Loucy (cell line): ENCODE data around the gene CFAP54.

Source experiments
- H2AFZ ChIP-seq: fragments of 200-600 bp; sonication (generic); 2 replicates; pipeline ENCODE4 v1.6.0; 2016; ENCODE audit warnings: antibody characterized with exemption, mild to moderate bottlenecking, low read length, moderate library complexity
- H3F3A ChIP-seq: fragments of 200-600 bp; 2 replicates; pipeline ENCODE4 v1.6.0; 2016; ENCODE audit warnings: antibody characterized with exemption, low read depth, mild to moderate bottlenecking
- H3K27me3 ChIP-seq: fragments of 200-600 bp; sonication (generic); 2 replicates; pipeline ENCODE4 v1.6.1; 2014; ENCODE audit warnings: low read length, mild to moderate bottlenecking; ENCODE audit not compliant: insufficient read depth, poor library complexity, severe bottlenecking
- H3K36me3 ChIP-seq: fragments of 200-600 bp; sonication (generic); 2 replicates; pipeline ENCODE4 v1.6.1; 2016; ENCODE audit warnings: low read length; ENCODE audit not compliant: insufficient read depth
- H3K4me1 ChIP-seq: fragments of 200-600 bp; sonication (generic); 2 replicates; pipeline ENCODE4 v1.5.1; 2014; ENCODE audit warnings: low read length, mild to moderate bottlenecking; ENCODE audit not compliant: insufficient read depth, poor library complexity, severe bottlenecking
- H3K4me2 ChIP-seq: fragments of 200-600 bp; sonication (generic); 2 replicates; pipeline ENCODE4 v1.6.0; 2014; ENCODE audit warnings: antibody characterized with exemption, low read length, low read depth, mild to moderate bottlenecking; ENCODE audit not compliant: poor library complexity, severe bottlenecking
- H3K4me3 ChIP-seq: fragments of 200-600 bp; sonication (generic); 2 replicates; pipeline ENCODE4 v1.5.1; 2014; ENCODE audit warnings: low read length, mild to moderate bottlenecking, mixed read lengths; ENCODE audit not compliant: poor library complexity, severe bottlenecking
- H3K79me2 ChIP-seq: fragments of 200-600 bp; sonication (generic); 2 replicates; pipeline ENCODE4 v1.6.1; 2014; ENCODE audit warnings: low read length; ENCODE audit not compliant: insufficient read depth
- H3K9ac ChIP-seq: fragments of 200-600 bp; sonication (generic); 2 replicates; pipeline ENCODE4 v1.6.0; 2014; ENCODE audit warnings: mild to moderate bottlenecking, low read depth, low read length, moderate library complexity; ENCODE audit not compliant: poor library complexity, severe bottlenecking
- H3K9me2 ChIP-seq: fragments of 200-600 bp; sonication (generic); replicated peaks from 2 replicates; pipeline ENCODE4 v1.6.1; 2016; ENCODE audit warnings: low read depth, low read length, mixed read lengths
- H3K9me3 ChIP-seq: fragments of 200-600 bp; sonication (generic); 2 replicates; pipeline ENCODE4 v1.6.1; 2014; ENCODE audit warnings: mild to moderate bottlenecking, antibody characterized with exemption, low read length, low read depth; ENCODE audit not compliant: insufficient read depth
- H4K20me1 ChIP-seq: fragments of 200-600 bp; sonication (generic); 2 replicates; pipeline ENCODE4 v1.6.0; 2014; ENCODE audit warnings: antibody characterized with exemption, low read length, mild to moderate bottlenecking; ENCODE audit not compliant: insufficient read depth, poor library complexity, severe bottlenecking
- EZH2phosphoT487 ChIP-seq: fragments of 200-600 bp; IDR thresholded peaks from 2 replicates; pipeline ENCODE4 v1.6.1; 2018; ENCODE audit warnings: antibody characterized with exemption, mild to moderate bottlenecking, moderate library complexity, borderline replicate concordance
- TF ChIP-seq, protein P1 (sequence below): fragments of 200-600 bp; sonication (generic); conservative IDR thresholded peaks from 2 replicates; pipeline ENCODE4 v1.5.1; 2014; ENCODE audit warnings: mild to moderate bottlenecking, antibody characterized with exemption, low read length

The CFAP54 gene

DNA sequence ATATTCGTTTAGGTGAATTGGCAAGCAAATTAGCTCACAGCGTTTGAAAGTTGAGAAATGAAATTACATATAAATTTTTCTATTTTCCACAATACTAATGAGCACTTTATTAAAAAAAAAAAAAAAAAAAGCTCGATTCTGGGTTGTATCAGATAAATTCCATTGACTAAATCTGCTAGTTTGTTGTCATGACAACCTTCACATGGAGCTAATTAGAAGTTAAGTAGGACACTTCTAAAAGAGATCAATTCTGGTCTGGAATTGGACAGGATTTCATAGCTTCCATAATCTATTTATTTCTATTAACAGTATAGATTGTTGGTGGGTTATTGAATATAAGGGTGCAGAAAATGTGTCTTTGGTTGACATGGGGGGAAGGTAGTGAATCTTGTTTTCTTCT, 332.2 kb downstream of the CFAP54 start:
- no peak for TF ChIP-seq EZH2phosphoT487
- TF ChIP-seq, protein P1, sequence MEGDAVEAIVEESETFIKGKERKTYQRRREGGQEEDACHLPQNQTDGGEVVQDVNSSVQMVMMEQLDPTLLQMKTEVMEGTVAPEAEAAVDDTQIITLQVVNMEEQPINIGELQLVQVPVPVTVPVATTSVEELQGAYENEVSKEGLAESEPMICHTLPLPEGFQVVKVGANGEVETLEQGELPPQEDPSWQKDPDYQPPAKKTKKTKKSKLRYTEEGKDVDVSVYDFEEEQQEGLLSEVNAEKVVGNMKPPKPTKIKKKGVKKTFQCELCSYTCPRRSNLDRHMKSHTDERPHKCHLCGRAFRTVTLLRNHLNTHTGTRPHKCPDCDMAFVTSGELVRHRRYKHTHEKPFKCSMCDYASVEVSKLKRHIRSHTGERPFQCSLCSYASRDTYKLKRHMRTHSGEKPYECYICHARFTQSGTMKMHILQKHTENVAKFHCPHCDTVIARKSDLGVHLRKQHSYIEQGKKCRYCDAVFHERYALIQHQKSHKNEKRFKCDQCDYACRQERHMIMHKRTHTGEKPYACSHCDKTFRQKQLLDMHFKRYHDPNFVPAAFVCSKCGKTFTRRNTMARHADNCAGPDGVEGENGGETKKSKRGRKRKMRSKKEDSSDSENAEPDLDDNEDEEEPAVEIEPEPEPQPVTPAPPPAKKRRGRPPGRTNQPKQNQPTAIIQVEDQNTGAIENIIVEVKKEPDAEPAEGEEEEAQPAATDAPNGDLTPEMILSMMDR = no peak
- Histone ChIP-seq H3K9ac (no peak overlapping the region), H2AFZ (no peak overlapping the region), H3K4me2 (no peak overlapping the region), H3K9me2 (no peaks in the 10 kb centered on the region), H4K20me1 (no peaks in the 10 kb centered on the region), H3K79me2 (no peaks in the 10 kb centered on the region), H3K9me3 (no peaks in the 10 kb centered on the region), H3K36me3 (no peaks in the 10 kb centered on the region), H3K27me3 (no peaks in the 10 kb centered on the region), H3K4me3 (no peak overlapping the region), H3F3A (no peaks in the 10 kb centered on the region), H3K4me1 (no peaks in the 10 kb centered on the region)

DNA sequence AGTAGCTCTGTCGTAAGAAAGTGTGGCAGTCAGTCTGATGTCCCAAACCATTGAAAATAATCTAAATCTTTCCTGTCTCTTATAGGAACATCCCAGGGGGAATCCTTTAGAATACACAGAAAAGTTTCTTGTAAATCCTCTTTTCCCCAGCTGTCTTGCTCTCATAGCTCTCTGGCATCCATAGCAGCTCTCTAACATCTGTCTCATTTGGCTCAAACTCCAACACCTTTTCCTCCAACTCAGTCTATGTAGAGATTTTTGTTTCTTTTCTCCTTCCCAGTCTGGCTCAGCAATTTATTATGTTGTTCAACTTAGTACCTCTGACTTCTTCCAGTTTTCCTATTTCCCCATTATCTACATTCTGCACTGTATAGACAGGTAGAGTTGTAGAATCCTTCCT, 333.3 kb downstream of the CFAP54 start:
- Histone ChIP-seq H3K79me2 (no peaks in the 10 kb centered on the region), H3K36me3 (no peaks in the 10 kb centered on the region), H3K4me2 (no peak overlapping the region), H4K20me1 (no peaks in the 10 kb centered on the region), H3K9me2 (no peaks in the 10 kb centered on the region), H3K4me3 (no peak overlapping the region), H3K9me3 (no peaks in the 10 kb centered on the region), H3K4me1 (no peaks in the 10 kb centered on the region), H2AFZ (no peak overlapping the region), H3K9ac (no peak overlapping the region), H3F3A (no peaks in the 10 kb centered on the region), H3K27me3 (no peaks in the 10 kb centered on the region)
- TF ChIP-seq, protein P1 = no peak
- no peak for TF ChIP-seq EZH2phosphoT487

DNA sequence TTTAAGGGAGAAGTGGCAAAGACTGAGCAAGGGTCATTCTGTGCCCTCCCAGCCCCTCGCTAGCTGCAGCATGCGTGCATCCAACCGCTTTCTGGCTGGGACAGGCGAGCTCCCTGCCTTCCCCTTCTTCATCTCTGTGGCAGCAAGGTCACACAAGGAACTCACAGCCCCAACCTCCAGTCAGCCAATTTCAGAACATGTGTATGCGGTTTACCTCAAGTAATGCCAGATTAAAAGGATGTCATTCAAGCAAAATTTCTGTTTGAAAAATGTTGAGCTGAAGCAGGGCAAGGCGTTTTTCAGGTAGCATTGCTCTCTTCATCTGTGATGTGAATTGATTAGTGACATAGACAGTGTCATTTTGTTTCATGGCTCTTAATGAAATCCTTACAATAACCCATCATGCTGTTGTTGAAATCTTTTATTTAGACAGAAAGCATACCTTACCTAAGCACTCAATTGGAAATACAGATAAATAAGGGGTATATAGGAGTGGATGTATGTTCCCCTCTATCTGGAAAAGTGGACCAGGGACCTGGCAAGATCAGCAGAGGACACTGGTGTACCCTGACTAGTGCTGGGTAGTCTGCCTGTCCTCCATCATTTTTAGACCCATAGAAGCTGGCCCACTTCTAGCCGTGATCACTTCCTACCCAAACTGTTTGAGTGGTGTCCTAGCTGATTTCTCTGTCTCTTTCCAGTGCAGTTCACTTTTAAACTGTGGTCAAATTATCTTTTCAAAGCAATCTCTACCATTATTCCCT, 334.9 kb downstream of the CFAP54 start:
- H3K36me3 ChIP-seq = no peaks in the 10 kb centered on the region
- TF ChIP-seq EZH2phosphoT487 = no peak
- TF ChIP-seq, protein P1 = no peak
- no peak overlapping the region for H2AFZ ChIP-seq
- no peaks in the 10 kb centered on the region for H3K27me3 ChIP-seq
- no peak overlapping the region for H3K4me2 ChIP-seq
- H3K4me3 ChIP-seq = no peak overlapping the region
- no peak overlapping the region for H3K9ac ChIP-seq
- H3K4me1 ChIP-seq = no peaks in the 10 kb centered on the region
- no peaks in the 10 kb centered on the region for H3F3A ChIP-seq
- no peaks in the 10 kb centered on the region for H3K9me2 ChIP-seq
- no peaks in the 10 kb centered on the region for H4K20me1 ChIP-seq
- H3K9me3 ChIP-seq = no peaks in the 10 kb centered on the region
- no peaks in the 10 kb centered on the region for H3K79me2 ChIP-seq
